Kidney (tissue), 14 donors: ENCODE data around the gene HECW1. TPM values are rescaled to one million over a fixed set of nuclear protein-coding genes. Genes with fewer than 3 reads are reported as not detected.

Source experiments
- DNase-seq, 5 donors: peaks; one replicate each; pipeline ENCODE4 v3.0.0-alpha.2; 2013 to 2020
- FAIRE-seq: peaks from 2 replicates; lab custom pipeline; 2012; peaks lifted over from hg19 to GRCh38; lab: Jason Lieb, UNC
- H3K27ac ChIP-seq, 2 donors: one replicate each; pipeline ENCODE4 v1.7.0; 2013; ENCODE audit warnings: low read depth in 2 of 2, low read length in 2 of 2, inconsistent platforms in 1 of 2
- H3K27me3 ChIP-seq: one replicate; pipeline ENCODE4 v1.7.1; 2013; ENCODE audit warnings: low read length, inconsistent platforms; ENCODE audit not compliant: control insufficient read depth, insufficient read depth
- H3K36me3 ChIP-seq, 3 donors: one replicate each; pipeline versions ENCODE4 v1.7.0 to v1.7.1; 2013; ENCODE audit warnings: low read length in 3 of 3, control low read depth in 1 of 3, inconsistent platforms in 1 of 3; ENCODE audit not compliant: insufficient read depth in 3 of 3, control insufficient read depth in 2 of 3
- H3K4me1 ChIP-seq, 3 donors: one replicate each; pipeline versions ENCODE4 v1.7.0 to v1.7.1; 2013; ENCODE audit warnings: low read length in 3 of 3, inconsistent platforms in 1 of 3, low read depth in 1 of 3; ENCODE audit not compliant: control insufficient read depth in 2 of 3, insufficient read depth in 2 of 3
- H3K4me3 ChIP-seq, 3 donors: one replicate each; pipeline versions ENCODE4 v1.7.0 to v1.8.1; 2013; ENCODE audit warnings: low read length in 3 of 3, control low read depth in 1 of 3, inconsistent platforms in 1 of 3
- H3K9ac ChIP-seq, 3 donors: one replicate each; pipeline versions ENCODE4 v1.7.0 to v1.7.1; 2013; ENCODE audit warnings: low read length in 3 of 3, control low read depth in 1 of 3, inconsistent platforms in 1 of 3
- H3K9me3 ChIP-seq, 3 donors: one replicate each; pipeline versions ENCODE4 v1.7.0 to v1.7.1; 2013; ENCODE audit warnings: low read length in 3 of 3, control low read depth in 1 of 3, inconsistent platforms in 1 of 3; ENCODE audit not compliant: control insufficient read depth in 2 of 3, insufficient read depth in 1 of 3
- intact Hi-C: fragments of 100-400 bp; cut with DNase I; formaldehyde crosslinking; loops from one replicate; pipeline ENCODE4 v1.11.1; 2022
- polyA plus RNA-seq: library from polyadenylated mRNA; stranded (reverse); fragments of 350-450 nt; fragmentation: Illumina TruSeq; extraction: RNeasy Lipid Tissue Mini Kit (QIAGEN cat#74804); gene quantifications from one replicate; pipeline ENCODE4 v1.2.3, GENCODE V29; 2014; ENCODE audit warnings: low read depth, low replicate concordance; ENCODE audit not compliant: insufficient read depth
- total RNA-seq: library from RNA; stranded (reverse); fragmentation: NEBNext Ultra II Directional; extraction: Animal tissue kit (Norgen Biotek cat#: 25700); gene quantifications from one replicate; pipeline ENCODE4 v1.2.1, GENCODE V29; 2021
- TF ChIP-seq, protein P1 (sequence below): IDR thresholded peaks from 3 replicates; pipeline ENCODE4 v1.5.1; 2012; ENCODE audit warnings: mild to moderate bottlenecking, moderate library complexity, borderline replicate concordance; ENCODE audit not compliant: insufficient read depth; ENCODE audit errors: extremely low read depth
- donor health status: control.
- donor health status: control.
- donor health status: control.
- donor health status: control.
- donor health status: control.
- donor health status: DM: yes; HTN: yes; CAD: no.
- donor health status: Normal renal cell carcinoma (clear cell type).

The HECW1 gene
- total and polyA plus RNA-seq, 2 donors from 2014 or later, result 0.50 to 7.5 TPM

DNA sequence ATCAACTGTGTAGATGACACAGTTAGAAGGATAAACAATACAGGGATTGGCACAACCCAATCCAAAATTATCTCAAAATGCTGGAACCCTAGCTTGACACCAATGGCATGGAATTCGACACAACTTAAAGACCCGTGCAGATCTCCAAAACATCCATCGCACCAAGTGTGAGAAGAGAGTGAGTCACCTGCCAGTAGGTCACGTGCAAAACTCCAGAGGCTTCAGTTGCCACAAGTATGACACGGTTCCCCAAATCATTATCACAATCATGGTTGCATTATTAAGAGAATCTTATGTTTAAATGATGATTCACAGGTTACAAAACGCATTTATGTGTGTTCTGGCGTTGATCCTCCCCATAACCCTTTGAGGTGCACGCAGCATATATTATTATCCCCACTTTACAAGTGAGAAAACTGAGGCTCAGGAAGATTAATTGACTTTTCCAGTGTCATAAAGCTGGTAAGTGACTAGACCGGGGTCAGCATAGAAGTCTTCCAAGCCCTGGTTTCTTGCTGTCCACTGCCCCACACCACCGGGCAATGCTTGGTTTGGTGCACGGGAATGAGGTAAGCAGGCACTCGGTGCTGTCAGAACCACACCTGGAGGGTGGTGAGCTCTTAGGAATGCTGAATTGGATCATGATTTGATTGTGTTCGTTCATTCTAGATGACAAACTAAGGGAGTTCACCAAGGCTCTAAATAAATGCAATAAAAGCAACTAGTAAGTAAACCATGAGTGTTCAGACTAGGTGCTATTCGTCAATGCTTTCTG is 446.9 kb downstream of the HECW1 start:
- no peak for FAIRE-seq

DNA sequence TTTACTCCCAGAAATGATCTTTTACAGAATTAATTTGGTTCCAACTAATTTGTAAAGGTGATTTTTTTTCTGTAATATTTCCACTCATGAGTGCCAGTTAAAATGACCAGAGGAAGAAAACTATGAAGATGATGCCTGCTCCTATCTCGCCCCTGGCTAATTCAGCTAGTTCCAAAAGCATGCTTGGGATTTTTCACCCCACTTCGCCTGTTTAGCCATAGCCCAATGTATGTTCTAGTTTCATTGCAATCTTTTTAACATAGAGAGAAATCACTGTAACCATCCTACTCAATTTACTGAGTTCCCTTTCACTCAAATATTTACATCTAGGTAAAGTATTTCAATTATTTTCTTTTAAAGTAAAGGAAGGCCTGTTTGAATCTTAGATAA is 447.5 kb downstream of the HECW1 start:
- Histone ChIP-seq H3K4me3 (no peak overlapping the region), H3K4me1 (no peaks in the 10 kb centered on the region), H3K9ac (no peak overlapping the region), H3K27ac (no peak overlapping the region), H3K27me3 (no peaks in the 10 kb centered on the region), H3K9me3 (no peaks in the 10 kb centered on the region), H3K36me3 (peaks cover 0 to 2% (median 0%) of the 10 kb centered on the region in 3 donors)
- FAIRE-seq, result no peak
- intact Hi-C loops, result no loop called here
- DNase-seq, result no peak
- TF ChIP-seq, protein P1, sequence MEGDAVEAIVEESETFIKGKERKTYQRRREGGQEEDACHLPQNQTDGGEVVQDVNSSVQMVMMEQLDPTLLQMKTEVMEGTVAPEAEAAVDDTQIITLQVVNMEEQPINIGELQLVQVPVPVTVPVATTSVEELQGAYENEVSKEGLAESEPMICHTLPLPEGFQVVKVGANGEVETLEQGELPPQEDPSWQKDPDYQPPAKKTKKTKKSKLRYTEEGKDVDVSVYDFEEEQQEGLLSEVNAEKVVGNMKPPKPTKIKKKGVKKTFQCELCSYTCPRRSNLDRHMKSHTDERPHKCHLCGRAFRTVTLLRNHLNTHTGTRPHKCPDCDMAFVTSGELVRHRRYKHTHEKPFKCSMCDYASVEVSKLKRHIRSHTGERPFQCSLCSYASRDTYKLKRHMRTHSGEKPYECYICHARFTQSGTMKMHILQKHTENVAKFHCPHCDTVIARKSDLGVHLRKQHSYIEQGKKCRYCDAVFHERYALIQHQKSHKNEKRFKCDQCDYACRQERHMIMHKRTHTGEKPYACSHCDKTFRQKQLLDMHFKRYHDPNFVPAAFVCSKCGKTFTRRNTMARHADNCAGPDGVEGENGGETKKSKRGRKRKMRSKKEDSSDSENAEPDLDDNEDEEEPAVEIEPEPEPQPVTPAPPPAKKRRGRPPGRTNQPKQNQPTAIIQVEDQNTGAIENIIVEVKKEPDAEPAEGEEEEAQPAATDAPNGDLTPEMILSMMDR, result no peak

More for the DNA sequence above, 446.9 kb downstream of the HECW1 start:
- H3K9me3 ChIP-seq, result no peaks in the 10 kb centered on the region
- TF ChIP-seq, protein P1, result no peak
- H3K36me3 ChIP-seq, result peaks cover 0 to 2% (median 0%) of the 10 kb centered on the region in 3 donors
- H3K27me3 ChIP-seq, result no peaks in the 10 kb centered on the region
- H3K4me1 ChIP-seq, result no peaks in the 10 kb centered on the region
- H3K9ac ChIP-seq, result no peak overlapping the region
- no peak overlapping the region for H3K27ac ChIP-seq
- no peak for DNase-seq
- intact Hi-C loops, result no loop called here
- H3K4me3 ChIP-seq, result no peak overlapping the region

DNA sequence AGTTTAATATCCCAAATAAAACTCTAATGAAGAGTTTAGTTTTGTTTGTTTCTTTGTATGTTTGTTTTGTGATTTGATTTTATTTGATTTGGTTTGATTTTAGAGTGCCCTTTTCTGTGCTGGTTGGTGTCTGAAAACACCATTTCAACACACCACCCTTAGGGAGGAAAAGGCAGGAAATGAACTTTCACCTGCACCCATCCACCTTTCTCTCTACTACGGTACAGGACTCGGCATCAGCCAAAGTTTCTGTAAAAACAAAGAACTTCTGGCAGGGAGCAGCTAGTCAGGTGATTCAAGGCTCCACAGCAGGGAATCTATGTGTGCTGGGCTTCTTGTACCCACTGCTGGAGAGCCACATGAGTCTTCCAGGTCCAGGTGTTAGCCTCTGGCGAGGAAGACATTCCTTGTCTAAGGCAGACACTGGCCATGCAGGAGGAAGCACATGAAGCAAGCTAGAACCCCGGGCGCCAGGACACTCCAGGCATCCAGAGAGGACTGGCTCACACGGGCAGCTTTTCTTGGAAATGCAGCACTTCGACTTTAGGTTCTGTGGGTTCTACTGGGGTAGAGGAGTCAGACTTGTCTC is 448.4 kb downstream of the HECW1 start:
- Histone ChIP-seq H3K9ac (no peak overlapping the region), H3K27me3 (no peaks in the 10 kb centered on the region), H3K4me1 (no peaks in the 10 kb centered on the region), H3K36me3 (peaks cover 0 to 2% (median 0%) of the 10 kb centered on the region in 3 donors), H3K27ac (no peak overlapping the region), H3K4me3 (no peak overlapping the region), H3K9me3 (no peaks in the 10 kb centered on the region)
- TF ChIP-seq, protein P1, result no peak
- FAIRE-seq (no peak), DNase-seq (no peak)
- intact Hi-C loops, result no loop called here
